NCI-H1417 (cell line): ENCODE data around the gene LPP.

Experiments used
- DNase-seq, 3 experiments: peaks; one replicate each; lab custom pipeline; 2025; lab: John Stamatoyannopoulos, UW

Gene LPP

GRCh38 chr3:188248036-188248561 is 94.1 kb downstream of the LPP start:
- no peak for DNase-seq

DNA sequence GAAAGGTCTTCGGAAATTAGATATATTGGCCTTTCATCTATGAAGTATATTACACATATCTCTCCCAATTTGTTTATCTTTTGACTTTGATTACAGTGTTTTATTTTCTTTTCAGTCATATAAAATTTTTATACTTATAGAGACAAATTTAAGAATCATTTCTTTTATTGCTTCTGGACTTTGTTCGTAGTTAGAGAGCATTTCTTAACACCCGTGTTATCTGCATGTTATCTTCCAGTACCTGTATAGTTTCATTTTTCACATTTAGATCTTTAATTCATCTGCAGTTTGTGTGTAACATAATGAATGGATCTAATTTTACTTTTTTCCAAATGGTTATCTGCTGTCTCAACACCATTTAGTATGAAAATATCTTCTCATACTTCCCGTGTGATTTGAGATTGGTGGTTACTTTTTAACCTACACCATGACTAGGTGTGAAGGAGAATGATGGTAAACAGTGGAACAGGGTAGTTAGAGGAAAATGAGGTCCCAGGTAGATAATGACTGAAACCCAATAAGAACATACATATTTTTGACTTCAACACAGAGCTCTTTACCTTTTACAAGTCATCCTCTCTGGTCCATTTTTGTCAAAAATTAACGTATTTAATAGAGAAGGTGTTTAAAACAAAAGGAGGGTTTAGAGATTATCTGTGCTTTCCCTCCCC is 99.3 kb downstream of the LPP start:
- DNase-seq = no peak

- DNase-seq = no peak
These were observed 100.0 kb downstream of the LPP start for GRCh38 chr3:188253800-188254452.

DNA sequence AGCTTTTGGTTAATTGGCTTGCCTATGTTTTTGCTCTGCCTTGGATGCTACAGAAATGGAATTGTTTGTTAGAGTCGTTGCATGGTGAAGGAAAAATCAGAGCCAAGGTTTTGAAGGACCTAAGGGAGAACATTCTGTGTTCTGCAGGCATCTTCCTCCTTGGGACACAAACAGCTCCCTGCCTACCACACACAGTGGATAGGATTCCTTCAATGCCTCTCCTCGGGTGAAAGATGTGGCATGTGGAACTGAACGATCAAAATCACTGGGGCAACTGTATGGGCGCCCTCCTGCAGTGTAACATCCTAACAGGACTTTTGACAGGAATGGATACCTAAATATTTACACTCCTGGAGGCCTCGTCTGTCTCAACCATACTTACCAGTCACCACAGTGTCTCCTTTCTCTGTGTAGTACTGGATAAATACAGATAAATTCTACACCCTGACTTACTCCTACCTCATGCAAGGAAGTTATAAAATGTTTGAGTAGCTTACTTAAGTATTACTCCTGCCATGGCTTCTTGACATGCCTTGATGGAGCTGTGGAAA is 100.6 kb downstream of the LPP start:
- DNase-seq = no peak

DNA sequence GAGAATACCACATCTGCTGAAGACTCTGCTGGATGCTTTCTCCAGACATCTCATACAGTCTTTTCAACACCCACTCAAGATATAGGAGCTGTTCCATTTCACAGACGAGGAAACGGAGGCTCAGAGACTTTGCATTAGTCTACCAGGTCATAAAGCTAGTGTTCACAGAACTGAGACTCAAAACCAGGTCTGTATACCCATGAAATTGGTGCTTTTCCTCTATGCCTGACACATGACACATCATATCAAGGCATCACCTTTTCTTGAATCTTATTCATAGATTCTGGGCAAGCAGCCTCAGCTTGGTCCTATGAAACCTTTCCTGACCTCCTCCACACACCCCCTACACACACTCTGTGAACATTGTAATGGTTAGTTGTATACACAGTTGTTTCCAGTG is 101.2 kb downstream of the LPP start:
- DNase-seq = no peak

DNA sequence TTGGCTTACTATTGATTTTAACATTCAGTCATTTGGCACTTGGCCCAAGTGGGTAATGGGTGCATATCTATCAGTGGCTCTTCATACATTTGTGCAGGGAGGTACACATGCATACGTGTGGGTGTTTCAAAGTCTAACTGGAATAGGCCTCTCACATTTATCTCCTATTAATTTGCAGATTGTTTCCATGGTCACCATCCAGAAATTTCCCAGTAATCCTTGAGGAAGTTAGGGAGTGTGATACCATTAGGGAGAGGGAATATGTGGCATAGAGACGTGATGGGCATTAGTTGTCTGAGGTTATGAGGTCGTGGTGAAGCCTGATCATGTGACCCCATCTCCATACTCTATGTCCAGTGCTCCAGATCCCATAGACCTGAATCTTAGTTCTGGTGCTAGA is 102.8 kb downstream of the LPP start:
- DNase-seq = no peak

- DNase-seq = no peak
These were observed 103.5 kb downstream of the LPP start for GRCh38 chr3:188257384-188258026.

- DNase-seq = peak in 1 of 3 experiments; percentile 10
These were observed 105.2 kb downstream of the LPP start for GRCh38 chr3:188259191-188259590.

GRCh38 chr3:188259596-188259995 is 105.6 kb downstream of the LPP start:
- no peak for DNase-seq

DNA sequence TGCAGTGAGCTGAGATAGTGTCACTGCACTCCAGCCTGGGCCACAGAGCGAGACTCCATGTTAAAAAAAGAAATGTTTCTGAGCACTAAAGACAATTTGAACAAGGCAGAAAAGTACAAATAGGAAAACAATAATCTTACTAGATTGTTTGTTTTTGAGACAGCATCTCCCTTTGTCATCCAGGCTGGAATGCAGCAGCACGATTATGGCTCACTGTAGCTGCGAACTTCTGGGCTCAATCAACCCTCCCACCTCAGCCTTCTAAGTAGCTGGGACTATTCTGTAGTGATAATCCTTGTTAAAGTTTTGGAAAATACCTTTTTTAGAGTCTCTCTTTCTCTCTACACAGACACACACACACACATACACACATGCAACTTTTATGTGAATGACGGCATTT is 107.1 kb downstream of the LPP start:
- no peak for DNase-seq

GRCh38 chr3:188262488-188262887 is 108.5 kb downstream of the LPP start:
- DNase-seq = no peak

DNA sequence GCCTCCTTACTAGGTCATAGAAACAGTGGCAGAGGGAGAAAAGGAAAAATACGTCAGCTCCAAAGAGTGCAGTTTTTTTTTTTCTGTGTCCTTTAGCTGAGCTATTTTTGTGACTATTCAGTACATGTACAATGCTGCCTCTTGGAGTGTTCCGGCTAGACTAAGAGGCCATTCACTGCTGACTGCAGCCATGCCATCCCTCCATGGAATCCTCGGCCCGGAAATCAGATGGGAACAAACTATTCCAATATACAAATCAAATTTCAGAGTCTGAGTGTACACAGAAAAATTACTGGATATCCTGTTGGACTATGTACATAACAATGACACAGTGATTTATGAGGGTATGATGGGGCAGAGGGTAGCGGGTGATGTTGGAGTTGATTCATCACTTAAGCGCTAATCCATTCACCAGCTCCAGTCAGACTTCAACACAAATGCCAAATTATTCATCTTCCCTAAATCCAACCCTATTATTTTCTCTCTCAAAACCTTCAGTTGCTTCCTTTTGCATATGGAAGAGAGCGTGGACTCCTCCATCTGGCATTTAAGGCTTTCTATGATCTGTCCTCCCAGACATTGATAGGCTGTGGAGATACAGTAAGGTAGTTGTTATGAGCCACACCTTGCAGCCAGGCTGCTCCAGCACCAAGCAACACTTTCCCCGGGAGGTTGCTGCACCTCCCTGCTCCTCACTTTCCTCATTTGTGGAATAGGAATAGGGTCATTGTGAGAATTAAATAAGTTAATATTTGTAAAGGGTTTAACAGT is 109.1 kb downstream of the LPP start:
- DNase-seq = peak in 2 of 3 experiments; percentile 27 to 72

DNA sequence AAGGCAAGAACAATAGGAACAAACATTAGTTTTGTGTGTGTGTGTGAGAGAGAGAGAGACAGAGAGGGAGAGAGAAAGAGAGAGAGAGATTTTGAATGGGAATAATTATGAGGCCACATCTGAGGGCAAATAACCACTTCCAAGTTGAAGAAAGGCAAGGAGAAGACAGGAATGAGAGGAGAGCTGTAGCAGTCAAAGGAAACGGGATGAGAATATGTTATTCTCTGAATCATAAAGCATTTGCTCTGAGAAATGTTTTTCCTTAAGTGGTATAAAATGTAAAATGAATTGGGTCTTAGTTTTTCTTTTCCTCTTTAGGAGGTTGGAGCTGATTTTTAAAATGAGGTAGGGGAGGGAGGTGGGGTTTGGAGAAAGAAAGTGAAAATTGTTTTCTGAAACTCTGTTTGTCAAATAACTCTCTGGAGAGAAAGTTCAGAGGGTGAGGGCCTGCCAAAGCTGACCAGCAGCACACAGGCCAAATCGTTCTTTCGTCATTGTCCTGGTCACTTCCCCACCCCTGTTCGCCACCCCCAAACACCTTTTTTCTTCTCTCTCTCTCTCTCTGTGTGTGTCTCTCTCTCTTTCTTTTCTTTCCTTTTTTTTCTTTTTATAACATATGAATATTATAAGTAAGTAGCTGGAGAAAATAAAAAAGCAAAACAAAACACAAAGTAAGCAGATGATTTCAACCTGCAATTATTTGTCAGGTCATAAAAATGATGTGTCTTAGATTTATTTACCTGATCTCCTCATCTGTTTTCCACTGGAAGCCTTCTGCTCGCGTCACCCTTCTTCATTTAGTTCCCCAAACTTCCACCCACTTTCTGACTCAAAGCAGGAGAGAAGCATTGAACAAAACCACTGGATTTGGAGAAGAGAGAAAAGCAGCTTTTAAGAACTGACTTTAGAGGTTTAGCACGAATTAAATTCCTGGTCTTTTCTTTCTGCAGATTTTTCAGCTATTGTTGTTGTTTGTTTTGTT is 110.6 kb downstream of the LPP start:
- DNase-seq = no peak

GRCh38 chr3:188266562-188267274 is 112.8 kb downstream of the LPP start:
- DNase-seq = no peak

DNA sequence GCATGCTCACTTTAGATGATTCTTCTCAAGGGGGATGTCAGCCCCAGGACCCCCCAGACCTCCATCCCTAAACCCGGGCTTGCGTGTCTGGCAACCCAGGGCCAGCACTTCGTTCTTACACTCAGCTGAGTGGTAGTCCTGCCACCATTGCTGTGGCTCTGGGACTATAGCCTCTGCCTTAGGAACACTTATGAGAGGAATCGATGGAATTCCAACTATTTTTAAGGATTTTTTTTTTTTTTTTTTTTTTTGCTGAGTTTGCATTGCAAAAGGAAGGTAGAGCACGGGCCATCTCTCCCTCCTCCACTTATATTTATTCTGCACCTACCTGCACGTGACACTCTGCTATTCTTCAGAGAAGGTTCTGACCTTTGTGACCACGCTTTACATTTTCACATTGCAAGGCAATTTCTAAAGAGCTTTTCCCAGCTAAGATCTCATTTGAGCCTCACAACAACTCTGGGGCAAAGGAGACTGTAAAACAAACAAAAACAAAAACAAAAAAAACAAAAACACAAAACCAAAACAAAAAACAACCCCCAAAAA is 113.9 kb downstream of the LPP start:
- DNase-seq = no peak

GRCh38 chr3:188268336-188268735 is 114.4 kb downstream of the LPP start:
- no peak for DNase-seq

DNA sequence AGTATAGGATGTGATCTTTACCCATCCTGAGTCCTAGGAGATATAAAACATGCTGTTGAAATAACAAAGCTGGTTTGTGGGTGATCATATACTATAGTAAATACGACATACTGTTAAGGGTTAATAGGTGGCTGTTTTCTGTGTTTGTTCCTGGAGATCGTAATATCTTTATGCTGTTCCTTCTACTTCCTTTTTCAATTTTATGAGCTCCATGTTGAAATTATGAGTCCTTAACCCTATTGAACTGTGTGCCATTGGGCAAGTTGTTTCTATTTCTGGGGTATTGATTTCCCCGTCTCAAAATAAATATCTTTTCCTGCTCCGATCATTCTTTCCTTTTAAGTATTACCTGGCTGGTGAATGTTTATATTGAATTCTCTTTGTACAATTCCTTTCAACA is 115.1 kb downstream of the LPP start:
- no peak for DNase-seq

DNA sequence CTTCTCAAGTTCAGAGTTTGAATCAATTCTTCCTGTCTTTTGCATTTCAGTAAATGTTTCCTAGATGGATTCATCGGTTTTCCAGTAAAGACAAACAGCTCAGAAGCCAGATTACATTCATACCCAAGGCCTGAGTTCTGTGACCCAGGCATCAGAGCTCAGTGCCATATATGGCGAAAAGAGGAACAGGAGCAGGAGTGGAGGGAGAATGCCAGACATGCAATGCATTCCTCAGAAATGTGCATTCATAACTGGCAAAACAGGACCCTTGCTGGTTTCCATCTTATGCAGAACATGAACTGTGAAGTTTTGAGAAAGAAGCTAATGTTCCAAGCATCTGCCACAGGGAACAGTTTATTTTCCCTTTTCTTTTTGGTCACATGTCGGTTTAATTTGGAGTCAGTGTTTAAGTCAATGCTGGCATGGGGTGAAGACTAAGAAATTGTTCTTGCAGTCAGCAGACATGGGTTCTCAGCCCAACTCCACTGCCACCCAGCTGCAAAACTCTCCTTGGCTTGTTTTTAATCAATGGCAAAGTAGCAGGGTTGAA is 116.5 kb downstream of the LPP start:
- no peak for DNase-seq

DNA sequence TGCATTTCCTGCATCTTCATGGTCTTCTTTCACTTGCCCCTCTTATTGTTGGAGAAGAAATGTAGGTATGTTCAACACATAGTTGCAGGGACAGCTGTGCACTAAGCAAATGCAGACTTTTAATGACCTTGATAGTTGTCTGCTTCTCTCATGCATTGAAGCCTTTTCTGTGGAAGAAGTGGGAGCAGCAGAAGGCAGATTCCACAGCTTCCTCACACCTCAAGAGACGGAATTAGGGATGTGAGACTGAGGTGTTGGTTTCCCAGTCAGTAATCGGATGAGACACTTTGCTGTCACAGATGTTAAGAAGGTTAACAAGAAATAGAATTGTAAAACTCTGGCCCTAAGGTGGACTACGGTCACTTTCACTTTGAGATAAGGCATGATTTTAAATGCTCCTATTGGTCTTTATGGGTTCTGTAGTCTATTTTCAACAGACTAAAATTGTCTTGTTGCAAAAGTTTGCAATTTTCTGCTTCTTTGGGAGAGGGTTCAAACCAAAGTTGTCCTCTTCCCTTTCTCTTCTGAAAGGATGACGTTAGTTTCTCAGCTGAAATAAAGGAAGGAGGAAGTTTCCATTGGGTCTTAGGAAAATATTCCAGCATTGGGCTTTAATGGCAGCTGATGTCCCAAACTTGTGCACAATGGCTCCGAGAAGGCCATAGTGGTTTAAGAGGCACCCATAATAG is 117.4 kb downstream of the LPP start:
- DNase-seq = no peak
